Ammon's horn (tissue), 1 donor: ENCODE measurements around the gene HRH2.
"Not testable (repeated sequence)": the region's sequence is repeated elsewhere in the genome, so short reads cannot be mapped to it uniquely, and the experiment has no call there.

ENCODE experiments used
- DNase-seq: peaks from one replicate; pipeline ENCODE4 v3.0.0-alpha.2; 2016; ENCODE audit warnings: low spot score

The HRH2 gene, protein sequence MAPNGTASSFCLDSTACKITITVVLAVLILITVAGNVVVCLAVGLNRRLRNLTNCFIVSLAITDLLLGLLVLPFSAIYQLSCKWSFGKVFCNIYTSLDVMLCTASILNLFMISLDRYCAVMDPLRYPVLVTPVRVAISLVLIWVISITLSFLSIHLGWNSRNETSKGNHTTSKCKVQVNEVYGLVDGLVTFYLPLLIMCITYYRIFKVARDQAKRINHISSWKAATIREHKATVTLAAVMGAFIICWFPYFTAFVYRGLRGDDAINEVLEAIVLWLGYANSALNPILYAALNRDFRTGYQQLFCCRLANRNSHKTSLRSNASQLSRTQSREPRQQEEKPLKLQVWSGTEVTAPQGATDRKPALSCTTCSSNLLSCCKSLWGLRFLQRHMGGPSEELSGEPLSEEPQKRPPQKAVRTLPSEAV

DNA sequence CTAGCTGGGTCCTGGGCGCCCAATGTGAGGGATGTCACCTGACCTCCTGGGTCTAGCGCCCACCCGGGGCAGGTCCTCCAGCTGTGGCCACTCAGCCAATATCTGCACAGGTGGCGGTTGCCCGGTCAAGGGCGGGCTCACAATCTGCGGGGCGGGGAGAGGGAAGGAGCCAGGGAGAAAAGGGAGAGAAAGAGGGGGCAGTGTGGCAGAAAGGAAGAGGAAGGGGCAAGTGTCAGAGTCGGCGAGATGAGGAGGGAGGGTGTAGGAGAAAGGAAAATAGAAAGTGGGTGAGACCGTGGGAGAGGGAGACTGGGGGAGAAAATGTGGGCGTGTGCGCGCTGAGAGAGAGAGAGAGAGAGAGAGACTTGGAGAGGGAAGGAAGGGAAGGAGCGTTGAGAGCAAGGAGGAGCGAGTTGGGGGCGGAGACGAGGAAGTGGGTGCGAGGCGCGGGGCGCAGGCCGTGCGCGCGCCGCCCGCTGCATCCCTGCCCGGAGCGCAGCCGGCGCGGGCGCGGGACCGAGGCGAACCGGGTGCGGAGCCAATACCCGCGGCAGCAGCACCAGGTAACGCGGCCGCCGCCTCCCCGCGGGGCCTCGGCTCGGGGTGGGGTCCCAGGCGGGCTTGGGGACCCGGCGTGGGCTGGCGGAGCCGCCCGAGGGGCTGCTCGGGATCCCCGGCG is at the start of gene HRH2:
HRH2 (plus strand) TSS at position 479 of the 679 bp plus-strand sequence. CDS start 25,163 bp downstream, outside the sequence.
- DNase-seq = peak; percentile 68

DNA sequence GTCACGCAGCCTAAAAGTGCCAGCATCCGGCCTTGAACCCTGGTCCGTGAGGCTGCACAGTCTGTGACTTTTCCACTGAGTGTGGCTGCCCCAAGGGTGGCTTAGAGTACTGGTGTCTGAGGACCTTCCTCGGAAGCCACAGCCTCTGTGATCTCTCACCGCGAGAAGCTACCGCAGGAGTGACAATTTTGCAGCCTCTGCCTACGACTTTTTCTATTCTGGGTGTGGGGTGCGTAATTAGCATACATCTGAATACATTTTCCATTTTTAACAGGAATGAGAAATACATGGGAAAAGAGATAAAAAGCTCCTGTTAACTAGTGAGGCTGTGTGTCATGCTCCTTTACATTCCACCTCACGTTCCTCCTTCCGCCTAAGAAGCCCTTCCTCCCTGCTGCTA is 48.3 kb upstream of the HRH2 start:
- DNase-seq = peak; percentile 10

- DNase-seq = no peak
Measured at GRCh38 chr5:175610381-175610780, 47.5 kb upstream of the HRH2 start.

DNA sequence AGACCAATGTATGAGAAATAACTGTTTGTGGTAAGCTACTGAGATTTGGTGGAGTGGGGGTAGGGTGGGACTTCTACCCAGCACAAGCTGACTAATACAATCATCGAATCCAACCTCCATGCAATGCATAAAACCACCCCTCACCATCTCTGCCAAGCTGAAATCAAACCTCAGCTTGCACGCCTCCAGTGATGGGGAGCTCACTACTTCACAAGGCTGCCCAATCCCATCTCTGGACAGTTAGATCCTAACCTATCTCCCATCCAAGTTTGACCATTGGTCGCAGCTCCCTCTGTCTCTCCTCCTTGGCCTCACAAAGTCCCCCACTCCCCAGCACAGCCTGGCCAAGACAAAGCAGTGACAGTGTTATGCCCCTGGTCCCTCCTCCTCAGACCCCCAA is 47.0 kb upstream of the HRH2 start:
- DNase-seq = no peak

- DNase-seq = no peak
Measured at GRCh38 chr5:175614223-175614815, 43.6 kb upstream of the HRH2 start.

- no peak for DNase-seq
Measured at GRCh38 chr5:175614861-175615260, 43.0 kb upstream of the HRH2 start.

DNA sequence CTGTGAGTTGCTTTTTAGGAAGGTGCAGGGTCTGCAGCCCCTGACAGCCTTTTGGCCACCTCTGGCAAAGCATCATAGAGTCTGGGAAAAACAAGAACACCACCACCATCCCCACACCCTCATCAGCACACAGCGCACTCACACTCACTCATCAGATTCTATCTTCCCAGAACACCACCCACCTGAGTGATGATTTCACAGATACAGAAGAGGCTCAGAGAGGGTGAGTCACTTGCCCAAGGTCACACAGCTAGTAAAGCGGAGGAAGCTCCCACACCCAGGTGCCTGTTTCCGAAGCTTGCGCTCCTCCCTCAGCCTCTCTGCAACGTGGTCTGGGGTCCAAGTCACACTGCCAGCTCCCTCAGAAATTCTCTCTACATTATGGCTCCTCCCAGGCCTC is 41.8 kb upstream of the HRH2 start:
- DNase-seq = no peak

- not testable (repeated sequence) for DNase-seq
Measured at GRCh38 chr5:175616527-175616926, 41.3 kb upstream of the HRH2 start.

DNA sequence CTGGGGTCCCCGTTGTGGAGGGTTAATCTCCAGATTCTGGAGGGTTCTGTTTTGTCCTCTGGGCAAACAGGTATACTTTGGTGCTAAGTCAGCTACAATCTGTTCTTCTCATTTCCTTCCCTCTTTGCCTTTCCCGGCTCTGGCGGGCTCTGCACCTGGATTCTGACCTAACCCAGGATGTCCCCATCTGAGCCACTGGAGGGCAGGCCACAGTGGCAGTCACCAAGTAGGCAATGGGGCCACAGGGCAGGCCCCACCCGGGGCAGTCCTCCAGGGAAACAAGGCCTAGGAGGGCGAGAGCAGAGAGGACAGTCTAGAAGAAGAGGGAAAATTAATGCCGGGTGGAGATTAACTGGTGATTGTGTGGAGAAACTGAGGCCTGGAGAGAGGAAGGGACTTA is 40.4 kb upstream of the HRH2 start:
- no peak for DNase-seq

GRCh38 chr5:175620527-175620926 is 37.3 kb upstream of the HRH2 start:
- DNase-seq = no peak

DNA sequence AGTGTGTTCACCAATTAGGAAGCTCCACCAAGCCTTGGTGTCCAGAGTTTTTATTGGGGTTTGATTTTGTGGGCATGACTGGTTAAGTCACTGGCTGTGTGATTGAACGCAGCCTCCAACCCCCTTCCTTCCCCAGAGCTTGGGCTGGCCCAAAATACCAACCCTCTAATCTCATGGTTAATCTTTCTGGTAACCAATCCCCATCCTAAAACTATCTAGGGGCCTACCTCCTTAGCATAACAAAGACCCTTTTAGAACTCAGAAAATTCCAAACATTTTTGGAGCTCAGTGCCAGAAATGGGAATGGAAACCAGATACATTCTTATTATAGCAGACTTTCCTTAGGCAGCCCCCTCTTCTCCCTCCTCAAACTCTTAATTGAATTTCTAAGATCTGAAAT is 35.9 kb upstream of the HRH2 start:
- no peak for DNase-seq

- no peak for DNase-seq
Measured at GRCh38 chr5:175623088-175623487, 34.8 kb upstream of the HRH2 start.

- DNase-seq = no peak
Measured at GRCh38 chr5:175624316-175624715, 33.6 kb upstream of the HRH2 start.

DNA sequence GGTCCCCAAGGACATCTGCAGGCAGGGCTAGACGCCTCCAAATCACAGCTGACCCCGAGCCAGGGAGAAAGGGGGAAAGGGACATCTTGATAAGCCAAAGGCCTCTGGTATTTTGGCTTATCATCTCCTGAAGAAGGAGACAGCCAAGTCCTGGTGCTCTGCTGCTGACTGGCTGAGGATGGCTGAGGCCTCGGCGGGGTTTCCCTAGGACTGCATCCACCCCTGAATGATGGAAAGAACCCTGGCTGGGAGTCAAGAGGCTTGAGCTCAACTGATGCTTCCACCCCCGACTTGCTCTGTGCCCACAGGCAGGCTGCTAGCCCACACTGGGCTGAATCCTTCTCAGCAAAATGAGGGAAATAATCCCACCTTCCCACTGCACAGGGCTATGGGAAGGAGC is 30.9 kb upstream of the HRH2 start:
- DNase-seq = no peak

DNA sequence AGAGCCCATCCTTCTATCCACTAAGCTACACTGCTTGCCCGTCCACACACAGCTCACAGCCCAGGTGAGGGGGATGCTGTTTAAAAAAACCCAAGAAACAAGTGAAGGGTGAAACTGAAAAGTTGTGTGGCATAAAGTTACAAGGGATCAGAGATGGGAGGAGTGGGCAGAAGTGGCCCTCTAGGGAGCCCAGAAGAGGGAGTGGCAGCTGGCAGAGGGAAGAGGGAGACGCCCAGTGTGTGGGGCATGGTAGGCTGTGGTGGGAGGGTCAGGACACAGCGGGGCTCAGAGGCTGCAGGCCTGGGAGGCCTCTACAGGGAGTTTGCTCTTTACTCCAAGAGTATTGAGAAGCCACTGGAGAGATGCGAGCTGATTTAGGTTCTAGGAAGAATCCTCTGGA is 30.1 kb upstream of the HRH2 start:
- no peak for DNase-seq

GRCh38 chr5:175628668-175629067 is 29.2 kb upstream of the HRH2 start:
- DNase-seq = no peak

GRCh38 chr5:175629261-175629660 is 28.6 kb upstream of the HRH2 start:
- no peak for DNase-seq

DNA sequence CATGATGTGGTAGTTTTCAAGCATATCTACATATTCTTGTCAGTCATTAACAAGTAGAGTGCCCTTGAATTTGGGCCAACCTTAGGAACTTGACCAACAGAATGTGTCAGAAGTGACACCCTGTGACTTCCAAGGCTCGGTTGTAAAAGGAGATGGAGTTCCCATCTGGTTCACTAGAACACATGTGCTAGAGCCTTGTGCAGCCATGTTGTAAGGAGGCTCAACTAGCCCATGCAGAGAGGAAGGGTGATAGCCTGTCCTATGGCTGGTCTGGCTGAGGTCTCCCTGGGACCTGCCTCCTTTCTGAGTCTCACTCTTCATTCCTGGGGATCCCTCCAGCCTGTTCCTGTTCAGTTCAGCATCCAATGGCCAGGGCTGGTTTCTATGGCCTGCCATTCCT is 28.1 kb upstream of the HRH2 start:
- no peak for DNase-seq

- no peak for DNase-seq
Measured at GRCh38 chr5:175635854-175636584, 21.9 kb upstream of the HRH2 start.

GRCh38 chr5:175638305-175638704 is 19.6 kb upstream of the HRH2 start:
- no peak for DNase-seq

- DNase-seq = no peak
Measured at GRCh38 chr5:175640106-175640775, 17.6 kb upstream of the HRH2 start.

DNA sequence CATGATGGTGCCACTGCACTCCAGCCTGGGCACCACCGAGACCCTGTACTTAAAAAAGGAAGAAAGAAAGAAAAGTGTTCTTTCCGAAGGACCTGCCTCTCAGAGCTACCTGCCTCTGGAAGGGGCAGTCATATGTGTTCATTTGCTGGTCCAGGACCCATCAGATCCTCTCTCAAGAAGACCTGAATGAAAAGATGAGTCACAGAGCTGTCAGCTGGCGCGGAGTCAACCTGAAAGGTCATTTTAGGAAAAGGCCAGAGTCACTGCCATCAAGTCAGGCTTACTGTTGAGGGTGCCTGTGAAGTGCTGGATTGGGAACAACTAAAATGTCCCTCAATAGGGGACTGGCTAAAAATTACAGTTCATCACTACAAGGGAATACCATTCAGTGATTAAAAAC is 14.9 kb upstream of the HRH2 start:
- no peak for DNase-seq
